GM21786 (cell line): ENCODE measurements around the gene ACTR3C.
"Not testable (repeated sequence)": the region's sequence is repeated elsewhere in the genome, so short reads cannot be mapped to it uniquely, and the experiment has no call there.

ENCODE experiments used
- ATAC-seq: cut with Tn5 transposase; IDR thresholded peaks from one replicate; pipeline ENCODE4 v1.9.1; 2021; ENCODE audit not compliant: unreplicated experiment

Gene ACTR3C

GRCh38 chr7:150314639-150315239, 8.6 kb downstream of the ACTR3C start:
- ATAC-seq, result no peak

GRCh38 chr7:150313870-150314269, 9.5 kb downstream of the ACTR3C start:
- no peak for ATAC-seq

GRCh38 chr7:150313367-150313809, 10.0 kb downstream of the ACTR3C start:
- no peak for ATAC-seq

- not testable (repeated sequence) for ATAC-seq
These were observed 10.5 kb downstream of the ACTR3C start for GRCh38 chr7:150312649-150313366.

GRCh38 chr7:150311711-150312110, 11.6 kb downstream of the ACTR3C start:
- ATAC-seq, result no peak

GRCh38 chr7:150311146-150311545, 12.2 kb downstream of the ACTR3C start:
- no peak for ATAC-seq

- no peak for ATAC-seq
These were observed 14.8 kb downstream of the ACTR3C start for GRCh38 chr7:150308575-150308974.

GRCh38 chr7:150307904-150308303, 15.4 kb downstream of the ACTR3C start:
- no peak for ATAC-seq

- no peak for ATAC-seq
These were observed 16.2 kb downstream of the ACTR3C start for GRCh38 chr7:150307129-150307528.

GRCh38 chr7:150306377-150306776, 17.0 kb downstream of the ACTR3C start:
- ATAC-seq, result not testable (repeated sequence)

- ATAC-seq, result not testable (repeated sequence)
These were observed 17.5 kb downstream of the ACTR3C start for GRCh38 chr7:150305903-150306284.

GRCh38 chr7:150305259-150305902, 18.0 kb downstream of the ACTR3C start:
- ATAC-seq, result not testable (repeated sequence)

GRCh38 chr7:150304499-150305258, 18.7 kb downstream of the ACTR3C start:
- not testable (repeated sequence) for ATAC-seq

- not testable (repeated sequence) for ATAC-seq
These were observed 20.4 kb downstream of the ACTR3C start for GRCh38 chr7:150302908-150303310.

GRCh38 chr7:150297978-150298377, 25.4 kb downstream of the ACTR3C start:
- ATAC-seq, result not testable (repeated sequence)

- ATAC-seq, result not testable (repeated sequence)
These were observed 26.5 kb downstream of the ACTR3C start for GRCh38 chr7:150296802-150297201.

- ATAC-seq, result not testable (repeated sequence)
These were observed 27.7 kb downstream of the ACTR3C start for GRCh38 chr7:150295614-150296013.

- ATAC-seq, result not testable (repeated sequence)
These were observed 28.3 kb downstream of the ACTR3C start for GRCh38 chr7:150295027-150295426.

GRCh38 chr7:150290317-150290716, 33.0 kb downstream of the ACTR3C start:
- not testable (repeated sequence) for ATAC-seq

- ATAC-seq, result not testable (repeated sequence)
These were observed 34.5 kb downstream of the ACTR3C start for GRCh38 chr7:150288816-150289215.

- ATAC-seq, result not testable (repeated sequence)
These were observed 35.5 kb downstream of the ACTR3C start for GRCh38 chr7:150287815-150288214.
